BJ (cell line): ENCODE results near the gene HINFP. TPM values are rescaled to one million over a fixed set of nuclear protein-coding genes. Genes with fewer than 3 reads are reported as not detected.

ENCODE experiments used
- CTCF ChIA-PET: fragments of 350-600 bp; formaldehyde crosslinking; extraction: SDS; loops from one replicate; lab custom pipeline; 2021; ENCODE audit warnings: antibody characterized with exemption, inconsistent platforms; lab: Yijun Ruan, JAX
- POLR2A ChIA-PET: fragments of 300-600 bp; sonication (Branson Sonifier 250); formaldehyde crosslinking; extraction: SDS; loops from one replicate; lab custom pipeline; 2021; ENCODE audit warnings: antibody characterized with exemption; lab: Charles Lee
- DNase-seq: peaks from one replicate; pipeline ENCODE4 v3.0.0-alpha.2; 2011; ENCODE audit warnings: low read depth
- H3K27me3 ChIP-seq: 2 replicates; pipeline ENCODE4 v1.6.0; 2011; ENCODE audit warnings: low read length; ENCODE audit not compliant: control insufficient read depth, insufficient read depth
- H3K36me3 ChIP-seq: 2 replicates; pipeline ENCODE4 v1.5.1; 2011; ENCODE audit warnings: low read length; ENCODE audit not compliant: control insufficient read depth, insufficient read depth
- H3K4me3 ChIP-seq: 2 replicates; pipeline ENCODE4 v1.5.1; 2011; ENCODE audit warnings: low read depth, mild to moderate bottlenecking, control low read depth, low read length
- CTCF ChIP-seq: IDR thresholded peaks from 2 replicates; pipeline ENCODE4 v1.5.1; 2011; ENCODE audit warnings: low read depth, mild to moderate bottlenecking, control low read depth, inconsistent platforms, low read length, moderate library complexity; ENCODE audit not compliant: insufficient read depth
- polyA plus RNA-seq: library from polyadenylated mRNA; depleted of rRNA; stranded (reverse); fragments of >200 nt; gene quantifications from 2 replicates; pipeline ENCODE4 v1.2.3, GENCODE V29; 2011

HINFP gene
- polyA plus RNA-seq, 1 experiment: 27.3 TPM

GRCh38 chr11:119118227-119118626 is 3.2 kb upstream of the HINFP start:
- CTCF ChIA-PET: interaction anchor here (0.9 to 3.3 kb wide), 2 partner anchors 8 to 16 kb away, joined by 3 to 11 read pairs; no protein-coding TSS in a partner anchor
- H3K36me3 ChIP-seq: peaks cover 11% of the 10 kb centered on the region
- POLR2A ChIA-PET: no interaction called here
- DNase-seq: no peak
- H3K4me3 ChIP-seq: no peak overlapping the region
- TF ChIP-seq CTCF: no peak
- no peaks in the 10 kb centered on the region for H3K27me3 ChIP-seq

- TF ChIP-seq CTCF: no peak
- CTCF ChIA-PET: interaction anchor here (3.3 kb wide), 1 partner anchor 8 kb away, joined by 11 read pairs; no protein-coding TSS in a partner anchor
- H3K27me3 ChIP-seq: no peaks in the 10 kb centered on the region
- POLR2A ChIA-PET: no interaction called here
- peaks cover 6% of the 10 kb centered on the region for H3K36me3 ChIP-seq
- no peak for DNase-seq
- H3K4me3 ChIP-seq: no peak overlapping the region
Observed at GRCh38 chr11:119118946-119119345, 2.4 kb upstream of the HINFP start.

GRCh38 chr11:119120639-119121007 is 757 bp upstream of the HINFP start:
- no peak for TF ChIP-seq CTCF
- POLR2A ChIA-PET: interaction anchor here (0.6 kb wide), 1 partner anchor 35 kb away, joined by 6 read pairs; no protein-coding TSS in a partner anchor
- no peak for DNase-seq
- Histone ChIP-seq H3K27me3 (no peaks in the 10 kb centered on the region), H3K36me3 (peaks cover 8% of the 10 kb centered on the region), H3K4me3 (peak overlapping the region; percentile 42)
- CTCF ChIA-PET: interaction anchor here (0.8 to 3.3 kb wide), 6 partner anchors 10 to 204 kb away, joined by 3 to 11 read pairs (median 4); no protein-coding TSS in a partner anchor

- ChIA-PET POLR2A (interaction anchor here (0.5 to 0.9 kb wide), 6 partner anchors 15 to 216 kb away, joined by 3 to 7 read pairs (median 4); partner anchors contain the start of gene C2CD2L), CTCF (interaction anchor here (0.7 to 2.3 kb wide), 5 partner anchors 13 to 156 kb away, joined by 3 to 7 read pairs (median 5); no protein-coding TSS in a partner anchor)
- Histone ChIP-seq H3K36me3 (peaks cover 6% of the 10 kb centered on the region; the same call in 1 of the 2 replicates), H3K27me3 (no peaks in the 10 kb centered on the region), H3K4me3 (peak overlapping the region; percentile 89)
- no peak for DNase-seq
- no peak for TF ChIP-seq CTCF
Observed at GRCh38 chr11:119121811-119122124, 388 bp downstream of the HINFP start.

- ChIA-PET CTCF (interaction anchor here (0.6 to 3.1 kb wide), 3 partner anchors 19 to 198 kb away, joined by 3 to 14 read pairs (median 3); no protein-coding TSS in a partner anchor), POLR2A (no interaction called here)
- DNase-seq: no peak
- Histone ChIP-seq H3K36me3 (peaks cover 8% of the 10 kb centered on the region), H3K27me3 (no peaks in the 10 kb centered on the region), H3K4me3 (no peak overlapping the region)
- TF ChIP-seq CTCF: no peak
Observed at GRCh38 chr11:119125821-119126220, 4.4 kb downstream of the HINFP start.
